ENCODE results near the gene ADAM10.

- no peak for TF ChIP-seq CTCF (IDR thresholded peaks at IDR 0.05)
- TF ChIP-seq EZH2 (IDR thresholded peaks at IDR 0.05; ENCODE audit: borderline replicate concordance, insufficient read depth, low read depth, low read length, poor library complexity, severe bottlenecking) = no peak
Measured at GRCh38 chr15:58564981-58565380, 184.5 kb downstream of the ADAM10 start.
